Measurements from ENCODE around the gene TYK2.
"Not testable (repeated sequence)": the region's sequence is repeated elsewhere in the genome, so short reads cannot be mapped to it uniquely, and the experiment has no call there.

The TYK2 gene

GRCh38 chr19:10418485-10419199, 38.3 kb upstream of the TYK2 start:
- no peaks in the 10 kb centered on the region for H3K9me3 ChIP-seq (ENCODE audit: insufficient read depth, low read depth, low read length)
- no peak overlapping the region for H3K27ac ChIP-seq (ENCODE audit: low read length)
- H3K9ac ChIP-seq (ENCODE audit: low read depth, low read length), result no peak overlapping the region
- peaks cover 15% of the 10 kb centered on the region; the same call in 1 of the 2 replicates for H3K4me1 ChIP-seq (ENCODE audit: insufficient read depth, low read length)
- no peaks in the 10 kb centered on the region for H3K36me3 ChIP-seq (ENCODE audit: insufficient read depth, low read depth, low read length)
- H3K27me3 ChIP-seq (ENCODE audit: insufficient read depth, low read length), result peaks cover 87% of the 10 kb centered on the region
- peak overlapping the region; percentile 54; the same call in 1 of the 2 replicates for H3K4me3 ChIP-seq (ENCODE audit: low read length)

GRCh38 chr19:10418235-10418484, 37.8 kb upstream of the TYK2 start:
- Histone ChIP-seq H3K4me1 (ENCODE audit: insufficient read depth, low read length) (peaks cover 15% of the 10 kb centered on the region; the same call in 1 of the 2 replicates), H3K4me3 (ENCODE audit: low read length) (peak overlapping the region; percentile 54; the same call in 1 of the 2 replicates), H3K27ac (ENCODE audit: low read length) (no peak overlapping the region), H3K27me3 (ENCODE audit: insufficient read depth, low read length) (peaks cover 82% of the 10 kb centered on the region), H3K9ac (ENCODE audit: low read depth, low read length) (no peak overlapping the region), H3K9me3 (ENCODE audit: insufficient read depth, low read depth, low read length) (no peaks in the 10 kb centered on the region), H3K36me3 (ENCODE audit: insufficient read depth, low read depth, low read length) (no peaks in the 10 kb centered on the region)

- Histone ChIP-seq H3K36me3 (ENCODE audit: insufficient read depth, low read depth, low read length) (no peaks in the 10 kb centered on the region), H3K4me3 (ENCODE audit: low read length) (peak overlapping the region; percentile 54; the same call in 1 of the 2 replicates), H3K9me3 (ENCODE audit: insufficient read depth, low read depth, low read length) (no peaks in the 10 kb centered on the region), H3K27ac (ENCODE audit: low read length) (no peak overlapping the region), H3K4me1 (ENCODE audit: insufficient read depth, low read length) (peaks cover 15% of the 10 kb centered on the region; the same call in 1 of the 2 replicates), H3K9ac (ENCODE audit: low read depth, low read length) (no peak overlapping the region), H3K27me3 (ENCODE audit: insufficient read depth, low read length) (peaks cover 78% of the 10 kb centered on the region)
Measured at GRCh38 chr19:10417541-10418234, 37.3 kb upstream of the TYK2 start.

GRCh38 chr19:10416380-10417257, 36.2 kb upstream of the TYK2 start:
- H3K27me3 ChIP-seq (ENCODE audit: insufficient read depth, low read length), result peaks cover 73% of the 10 kb centered on the region
- H3K27ac ChIP-seq (ENCODE audit: low read length), result no peak overlapping the region
- peak overlapping the region; percentile 59; the same call in 1 of the 2 replicates for H3K9ac ChIP-seq (ENCODE audit: low read depth, low read length)
- no peaks in the 10 kb centered on the region for H3K9me3 ChIP-seq (ENCODE audit: insufficient read depth, low read depth, low read length)
- peak overlapping the region; percentile 68 for H3K4me3 ChIP-seq (ENCODE audit: low read length)
- peaks cover 15% of the 10 kb centered on the region; the same call in 1 of the 2 replicates for H3K4me1 ChIP-seq (ENCODE audit: insufficient read depth, low read length)
- no peaks in the 10 kb centered on the region for H3K36me3 ChIP-seq (ENCODE audit: insufficient read depth, low read depth, low read length)

GRCh38 chr19:10416083-10416379, 35.7 kb upstream of the TYK2 start:
- Histone ChIP-seq H3K9ac (ENCODE audit: low read depth, low read length) (peak overlapping the region; percentile 59; the same call in 1 of the 2 replicates), H3K4me3 (ENCODE audit: low read length) (peak overlapping the region; percentile 68), H3K4me1 (ENCODE audit: insufficient read depth, low read length) (peaks cover 15% of the 10 kb centered on the region; the same call in 1 of the 2 replicates), H3K36me3 (ENCODE audit: insufficient read depth, low read depth, low read length) (no peaks in the 10 kb centered on the region), H3K27ac (ENCODE audit: low read length) (no peak overlapping the region), H3K9me3 (ENCODE audit: insufficient read depth, low read depth, low read length) (no peaks in the 10 kb centered on the region), H3K27me3 (ENCODE audit: insufficient read depth, low read length) (peaks cover 67% of the 10 kb centered on the region)

GRCh38 chr19:10412257-10412977, 32.0 kb upstream of the TYK2 start:
- Histone ChIP-seq H3K27me3 (ENCODE audit: insufficient read depth, low read length) (peaks cover 52% of the 10 kb centered on the region), H3K4me3 (ENCODE audit: low read length) (no peak overlapping the region), H3K9me3 (ENCODE audit: insufficient read depth, low read depth, low read length) (no peaks in the 10 kb centered on the region), H3K36me3 (ENCODE audit: insufficient read depth, low read depth, low read length) (no peaks in the 10 kb centered on the region), H3K27ac (ENCODE audit: low read length) (no peak overlapping the region), H3K4me1 (ENCODE audit: insufficient read depth, low read length) (no peaks in the 10 kb centered on the region), H3K9ac (ENCODE audit: low read depth, low read length) (no peak overlapping the region)

GRCh38 chr19:10411224-10411623, 30.9 kb upstream of the TYK2 start:
- not testable (repeated sequence) for H3K27ac ChIP-seq (ENCODE audit: low read length); H3K9me3 ChIP-seq (ENCODE audit: insufficient read depth, low read depth, low read length); H3K4me3 ChIP-seq (ENCODE audit: low read length); H3K4me1 ChIP-seq (ENCODE audit: insufficient read depth, low read length); H3K36me3 ChIP-seq (ENCODE audit: insufficient read depth, low read depth, low read length); H3K9ac ChIP-seq (ENCODE audit: low read depth, low read length)
- peaks cover 51% of the 10 kb centered on the region for H3K27me3 ChIP-seq (ENCODE audit: insufficient read depth, low read length)

GRCh38 chr19:10408511-10409283, 28.3 kb upstream of the TYK2 start:
- Histone ChIP-seq H3K27ac (ENCODE audit: low read length) (no peak overlapping the region), H3K9me3 (ENCODE audit: insufficient read depth, low read depth, low read length) (no peaks in the 10 kb centered on the region), H3K9ac (ENCODE audit: low read depth, low read length) (no peak overlapping the region), H3K4me3 (ENCODE audit: low read length) (no peak overlapping the region), H3K36me3 (ENCODE audit: insufficient read depth, low read depth, low read length) (no peaks in the 10 kb centered on the region), H3K27me3 (ENCODE audit: insufficient read depth, low read length) (peaks cover 57% of the 10 kb centered on the region), H3K4me1 (ENCODE audit: insufficient read depth, low read length) (no peaks in the 10 kb centered on the region)

- Histone ChIP-seq H3K27ac (ENCODE audit: low read length) (no peak overlapping the region), H3K9me3 (ENCODE audit: insufficient read depth, low read depth, low read length) (no peaks in the 10 kb centered on the region), H3K4me3 (ENCODE audit: low read length) (no peak overlapping the region), H3K36me3 (ENCODE audit: insufficient read depth, low read depth, low read length) (no peaks in the 10 kb centered on the region), H3K9ac (ENCODE audit: low read depth, low read length) (no peak overlapping the region), H3K4me1 (ENCODE audit: insufficient read depth, low read length) (peaks cover 4% of the 10 kb centered on the region; the same call in 1 of the 2 replicates), H3K27me3 (ENCODE audit: insufficient read depth, low read length) (peaks cover 51% of the 10 kb centered on the region)
Measured at GRCh38 chr19:10407096-10407495, 26.7 kb upstream of the TYK2 start.

GRCh38 chr19:10406191-10406590, 25.8 kb upstream of the TYK2 start:
- Histone ChIP-seq H3K27me3 (ENCODE audit: insufficient read depth, low read length) (peaks cover 51% of the 10 kb centered on the region), H3K4me3 (ENCODE audit: low read length) (no peak overlapping the region), H3K9ac (ENCODE audit: low read depth, low read length) (no peak overlapping the region), H3K36me3 (ENCODE audit: insufficient read depth, low read depth, low read length) (no peaks in the 10 kb centered on the region), H3K9me3 (ENCODE audit: insufficient read depth, low read depth, low read length) (no peaks in the 10 kb centered on the region), H3K4me1 (ENCODE audit: insufficient read depth, low read length) (peaks cover 4% of the 10 kb centered on the region; the same call in 1 of the 2 replicates), H3K27ac (ENCODE audit: low read length) (no peak overlapping the region)

All from iPS-20b (cell line).